Keratinocyte (primary cell): Measurements from ENCODE around the gene KRTAP9-1. TPM values are rescaled to one million over a fixed set of nuclear protein-coding genes. Genes with fewer than 3 reads are reported as not detected.

Source experiments
- DNase-seq: peaks from one replicate; pipeline ENCODE4 v3.0.0-alpha.2; 2011; ENCODE audit warnings: low read depth, missing footprints, low spot score
- FAIRE-seq: peaks from 2 replicates; lab custom pipeline; 2011; peaks lifted over from hg19 to GRCh38; lab: Jason Lieb, UNC
- H2AFZ ChIP-seq: 2 replicates; pipeline ENCODE4 v1.6.0; 2012; ENCODE audit warnings: low read length, control low read depth, inconsistent platforms; ENCODE audit not compliant: control insufficient read depth
- H3K27ac ChIP-seq: 2 replicates; pipeline ENCODE4 v1.5.1; 2011; ENCODE audit warnings: low read length; ENCODE audit not compliant: control insufficient read depth, insufficient read depth
- H3K27me3 ChIP-seq: 3 replicates; pipeline ENCODE4 v1.6.0; 2011; ENCODE audit warnings: low read length; ENCODE audit not compliant: control insufficient read depth, insufficient read depth; ENCODE audit errors: extremely low read depth
- H3K36me3 ChIP-seq, 2 experiments: 2 replicates in 1 of 2; 3 replicates in 1 of 2; pipeline ENCODE4 v1.5.1; 2011; ENCODE audit warnings: low read length in 2 of 2, mild to moderate bottlenecking in 1 of 2; ENCODE audit not compliant: control insufficient read depth in 2 of 2, insufficient read depth in 2 of 2; ENCODE audit errors: extremely low read depth in 1 of 2
- H3K4me1 ChIP-seq: 3 replicates; pipeline ENCODE4 v1.5.1; 2011; ENCODE audit warnings: low read length; ENCODE audit not compliant: control insufficient read depth, insufficient read depth; ENCODE audit errors: extremely low read depth
- H3K4me2 ChIP-seq: 3 replicates; pipeline ENCODE4 v1.6.0; 2011; ENCODE audit warnings: low read depth, low read length; ENCODE audit not compliant: control insufficient read depth, insufficient read depth; ENCODE audit errors: extremely low read depth
- H3K4me3 ChIP-seq, 3 experiments: fragments of 200-600 bp in 1 of 3; sonication (generic) in 1 of 3; 2 replicates in 2 of 3; 3 replicates in 1 of 3; pipeline ENCODE4 v1.5.1; 2011 to 2016; ENCODE audit warnings: low read length in 3 of 3, mild to moderate bottlenecking in 3 of 3, control low read depth in 2 of 3, inconsistent platforms in 1 of 3, low read depth in 1 of 3, mixed read lengths in 1 of 3, mixed run types in 1 of 3, moderate library complexity in 1 of 3; ENCODE audit not compliant: control insufficient read depth in 2 of 3, insufficient read depth in 2 of 3; ENCODE audit errors: extremely low read depth in 1 of 3
- H3K79me2 ChIP-seq: 2 replicates; pipeline ENCODE4 v1.6.0; 2012; ENCODE audit warnings: low read length; ENCODE audit not compliant: control insufficient read depth, insufficient read depth
- H3K9ac ChIP-seq: 3 replicates; pipeline ENCODE4 v1.6.0; 2011; ENCODE audit warnings: low read length; ENCODE audit not compliant: control insufficient read depth, insufficient read depth; ENCODE audit errors: extremely low read depth
- H3K9me1 ChIP-seq: 3 replicates; pipeline ENCODE4 v1.6.0; 2011; ENCODE audit warnings: low read length; ENCODE audit not compliant: control insufficient read depth, insufficient read depth; ENCODE audit errors: extremely low read depth
- H3K9me3 ChIP-seq: 2 replicates; pipeline ENCODE4 v1.5.1; 2012; ENCODE audit warnings: low read depth, low read length; ENCODE audit not compliant: control insufficient read depth
- H4K20me1 ChIP-seq: 3 replicates; pipeline ENCODE4 v1.6.0; 2011; ENCODE audit warnings: low read length; ENCODE audit not compliant: control insufficient read depth, insufficient read depth; ENCODE audit errors: extremely low read depth
- CTCF ChIP-seq, 3 experiments: IDR thresholded peaks in 1 of 3; conservative IDR thresholded peaks in 1 of 3; optimal IDR thresholded peaks in 1 of 3; 2 replicates in 2 of 3; 3 replicates in 1 of 3; pipeline versions ENCODE3 to v1.5.1; 2011; ENCODE audit warnings: low read length in 3 of 3, mild to moderate bottlenecking in 3 of 3, moderate library complexity in 2 of 3, control low read depth in 1 of 3, inconsistent platforms in 1 of 3; ENCODE audit not compliant: insufficient read depth in 2 of 3; ENCODE audit errors: extremely low read depth in 1 of 3
- EZH2 ChIP-seq: IDR thresholded peaks from one replicate; pipeline ENCODE4 v1.6.1; 2012; ENCODE audit warnings: inconsistent platforms, mild to moderate bottlenecking, low read length, moderate library complexity
- dilution Hi-C: fragments of 300-500 bp; cut with MboI; formaldehyde crosslinking; loops from one replicate; pipeline ENCODE4 v1.7.0; 2020; ENCODE audit warnings: low sequenced_read_pairs; ENCODE audit not compliant: extremely low pct_ligation_motif_present
- polyA plus RNA-seq, 5 experiments: library from polyadenylated mRNA; depleted of rRNA in 3 of 5; stranded (reverse) in 3 of 5; stranded (forward) in 1 of 5; unstranded in 1 of 5; fragments of >200 nt; gene quantifications; 1 replicate in 1 of 5; 2 replicates in 3 of 5; 3 replicates in 1 of 5; pipeline versions ENCODE4 v1.2.1 to v1.2.3, GENCODE V29; 2011 to 2012; ENCODE audit warnings: missing spikeins in 2 of 5, low read depth in 1 of 5, low replicate concordance in 1 of 5

The KRTAP9-1 gene
- polyA plus RNA-seq, 1 donor (not counting 4 experiments of a cell fraction or from before 2014, with no cell fraction given) = not detected

- Histone ChIP-seq H4K20me1 (no peaks in the 10 kb centered on the region), H3K9me1 (no peaks in the 10 kb centered on the region)
- FAIRE-seq = no peak
These were observed 29.0 kb upstream of the KRTAP9-1 start, which contains the start of gene KRTAP4-4 for GRCh38 chr17:41160648-41161047. TSS of gene KRTAP4-4 (minus strand) at chr17:41160748. CDS start at chr17:41160691, 57 bp downstream.

GRCh38 chr17:41163828-41164227 lies 25.9 kb upstream of the KRTAP9-1 start:
- Histone ChIP-seq H3K4me2 (no peak overlapping the region), H3K4me1 (no peaks in the 10 kb centered on the region), H2AFZ (no peak overlapping the region), H3K27ac (no peak overlapping the region), H4K20me1 (no peaks in the 10 kb centered on the region), H3K9ac (no peak overlapping the region), H3K27me3 (no peaks in the 10 kb centered on the region), H3K9me1 (no peaks in the 10 kb centered on the region), H3K79me2 (no peaks in the 10 kb centered on the region), H3K36me3 (no peaks in the 10 kb centered on the region), H3K9me3 (no peaks in the 10 kb centered on the region), H3K4me3 (no peak overlapping the region)
- dilution Hi-C loops = no loop called here
- no peak for FAIRE-seq
- TF ChIP-seq EZH2 (no peak), CTCF (optimal IDR thresholded peaks at IDR 0.05 in 1 of 3, IDR thresholded peaks at IDR 0.05 in 1 of 3, conservative IDR thresholded peaks at IDR 0.05 in 1 of 3; ENCODE audit: extremely low read depth in 1 of 3, insufficient read depth in 2 of 3, low read length in 3 of 3) (no peak)
- DNase-seq = no peak

More at GRCh38 chr17:41160648-41161047, 29.0 kb upstream of the KRTAP9-1 start, which contains the start of gene KRTAP4-4:
- Histone ChIP-seq H3K27ac (no peak within 1 kb of the TSS), H3K9ac (no peak within 1 kb of the TSS), H3K36me3 (no peaks in the 10 kb centered on the region), H3K27me3 (no peaks in the 10 kb centered on the region), H3K79me2 (no peaks in the 10 kb centered on the region), H3K9me3 (no peaks in the 10 kb centered on the region), H3K4me1 (no peaks in the 10 kb centered on the region), H2AFZ (no peak within 1 kb of the TSS), H3K4me3 (no peak within 1 kb of the TSS), H3K4me2 (no peak within 1 kb of the TSS)
- no peak for DNase-seq
- dilution Hi-C loops = no loop called here
- TF ChIP-seq EZH2 (no peak), CTCF (optimal IDR thresholded peaks at IDR 0.05 in 1 of 3, IDR thresholded peaks at IDR 0.05 in 1 of 3, conservative IDR thresholded peaks at IDR 0.05 in 1 of 3; ENCODE audit: extremely low read depth in 1 of 3, insufficient read depth in 2 of 3, low read length in 3 of 3) (no peak)
